Heart left ventricle (tissue), 13 donors: ENCODE results near the gene PHEX.

Experiments
- CTCF ChIP-seq, 12 donors: fragments of 200-600 bp; sonication (generic) in 4 of 12; IDR thresholded peaks; one replicate each; pipeline versions ENCODE4 v1.5.0 to v1.8.0; 2018 to 2022; ENCODE audit warnings: antibody characterized with exemption in 12 of 12, mild to moderate bottlenecking in 5 of 12
- POLR2A ChIP-seq, 2 donors: fragments of 450-650 bp; IDR thresholded peaks; one replicate each; pipeline ENCODE4 v1.6.1; 2017; ENCODE audit warnings: antibody characterized with exemption in 2 of 2, mild to moderate bottlenecking in 2 of 2, moderate library complexity in 2 of 2
- donor health status: ischemic (EF 13 %, LVEDD 7.1; RV severe dilation, severe dysfunction).
- donor health status: DM: no; HTN: yes; CAD: no.
- donor health status: DM: no; HTN: no; CAD: no.
- donor health status: ischemic (EF 25% LVEDD 6.9; RV normal size, moderate dysfunction).
- donor health status: ischemic (EF 25% LVEDD 5.7; RV mildly dilated, moderate dysfunction).
- donor health status: ischemic (EF 35%, LVEDD 5.7; RV mildly dilated, moderate dysfunction).
- donor health status: nonischemic (EF 11% LVEDD 7.7; RV severe dilation, severe dysfunction).
- donor health status: DM: yes; HTN: yes; CAD: no.
- donor health status: PGD.
- donor health status: ischemic (EF 29% LVEDD 5.4; RV normal size, mild dysfunction).
- donor health status: nonischemic (EF 23%, LVEDD 6.1; RV moderate dilation, normal function).

GRCh38 chrX:22122510-22122909 is 90.4 kb downstream of the PHEX start:
- TF ChIP-seq CTCF (IDR thresholded peaks at IDR 0.05) (no peak), POLR2A (IDR thresholded peaks at IDR 0.05) (no peak)
